ENCODE measurements around the gene SPOCK3. TPM values are rescaled to one million over a fixed set of nuclear protein-coding genes. Genes with fewer than 3 reads are reported as not detected.

Gene SPOCK3
- total and polyA plus RNA-seq, 2 donors from 2014 or later: 0.25 to 0.84 TPM

DNA sequence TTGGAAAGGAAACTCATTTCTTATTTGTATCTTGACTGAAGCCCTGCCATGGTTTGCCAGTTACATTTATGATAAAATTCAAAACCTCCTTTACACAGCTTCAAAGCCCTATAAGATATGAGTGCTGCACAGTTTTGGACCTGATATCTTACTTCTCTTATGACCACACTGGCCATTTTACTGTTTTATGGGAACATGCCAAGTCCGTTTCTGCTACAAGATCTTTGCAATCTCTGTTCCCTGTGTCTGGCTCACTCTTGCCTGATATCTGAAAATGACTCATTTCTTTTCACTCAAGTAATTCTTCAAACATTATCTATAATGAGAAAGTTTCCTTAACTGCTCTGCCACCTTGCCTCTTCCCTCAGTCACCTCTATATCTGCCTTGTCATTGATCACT lies 247.3 kb downstream of the SPOCK3 start:
- H3K27ac ChIP-seq (ENCODE audit: low read depth in 2 of 2, low read length in 2 of 2): no peak overlapping the region
- FAIRE-seq (no peak), DNase-seq (no peak)
- TF ChIP-seq, protein P1, sequence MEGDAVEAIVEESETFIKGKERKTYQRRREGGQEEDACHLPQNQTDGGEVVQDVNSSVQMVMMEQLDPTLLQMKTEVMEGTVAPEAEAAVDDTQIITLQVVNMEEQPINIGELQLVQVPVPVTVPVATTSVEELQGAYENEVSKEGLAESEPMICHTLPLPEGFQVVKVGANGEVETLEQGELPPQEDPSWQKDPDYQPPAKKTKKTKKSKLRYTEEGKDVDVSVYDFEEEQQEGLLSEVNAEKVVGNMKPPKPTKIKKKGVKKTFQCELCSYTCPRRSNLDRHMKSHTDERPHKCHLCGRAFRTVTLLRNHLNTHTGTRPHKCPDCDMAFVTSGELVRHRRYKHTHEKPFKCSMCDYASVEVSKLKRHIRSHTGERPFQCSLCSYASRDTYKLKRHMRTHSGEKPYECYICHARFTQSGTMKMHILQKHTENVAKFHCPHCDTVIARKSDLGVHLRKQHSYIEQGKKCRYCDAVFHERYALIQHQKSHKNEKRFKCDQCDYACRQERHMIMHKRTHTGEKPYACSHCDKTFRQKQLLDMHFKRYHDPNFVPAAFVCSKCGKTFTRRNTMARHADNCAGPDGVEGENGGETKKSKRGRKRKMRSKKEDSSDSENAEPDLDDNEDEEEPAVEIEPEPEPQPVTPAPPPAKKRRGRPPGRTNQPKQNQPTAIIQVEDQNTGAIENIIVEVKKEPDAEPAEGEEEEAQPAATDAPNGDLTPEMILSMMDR (IDR thresholded peaks at IDR 0.05; ENCODE audit: borderline replicate concordance, extremely low read depth, insufficient read depth): no peak
- no peak overlapping the region for H3K9ac ChIP-seq (ENCODE audit: low read length in 3 of 3)
- H3K36me3 ChIP-seq (ENCODE audit: control insufficient read depth in 2 of 3, insufficient read depth in 3 of 3, low read length in 3 of 3): no peaks in the 10 kb centered on the region
- no peak overlapping the region for H3K4me3 ChIP-seq (ENCODE audit: low read length in 3 of 3)
- intact Hi-C loops (cut with DNase I): no loop called here
- H3K27me3 ChIP-seq (ENCODE audit: control insufficient read depth, insufficient read depth, low read length): no peaks in the 10 kb centered on the region
- H3K9me3 ChIP-seq (ENCODE audit: control insufficient read depth in 2 of 3, insufficient read depth in 1 of 3, low read length in 3 of 3): no peaks in the 10 kb centered on the region
- no peaks in the 10 kb centered on the region for H3K4me1 ChIP-seq (ENCODE audit: control insufficient read depth in 2 of 3, insufficient read depth in 2 of 3, low read depth in 1 of 3, low read length in 3 of 3)

DNA sequence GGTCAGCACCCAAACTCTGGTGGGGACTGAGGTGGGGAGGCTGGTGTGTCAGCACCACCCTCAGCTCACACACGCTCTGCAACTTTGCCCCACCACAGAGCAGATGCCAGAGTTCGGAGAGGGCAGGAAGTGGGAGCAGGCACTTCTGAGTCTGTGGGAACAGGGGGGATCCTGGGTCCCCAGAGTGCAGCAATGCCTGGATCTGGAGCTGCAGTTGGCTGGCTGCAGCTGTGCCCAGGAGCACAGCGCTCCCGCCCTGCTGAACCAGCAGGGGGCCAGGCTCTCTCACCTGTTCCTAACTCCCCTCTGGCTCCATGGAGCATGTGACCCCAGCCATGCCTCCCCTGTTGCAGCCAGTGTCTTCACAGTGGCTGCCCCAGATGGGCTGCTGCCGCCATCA lies 252.4 kb downstream of the SPOCK3 start:
- TF ChIP-seq, protein P1 (IDR thresholded peaks at IDR 0.05; ENCODE audit: borderline replicate concordance, extremely low read depth, insufficient read depth): no peak
- DNase-seq: peak in 1 of 5 donors; percentile 22

DNA sequence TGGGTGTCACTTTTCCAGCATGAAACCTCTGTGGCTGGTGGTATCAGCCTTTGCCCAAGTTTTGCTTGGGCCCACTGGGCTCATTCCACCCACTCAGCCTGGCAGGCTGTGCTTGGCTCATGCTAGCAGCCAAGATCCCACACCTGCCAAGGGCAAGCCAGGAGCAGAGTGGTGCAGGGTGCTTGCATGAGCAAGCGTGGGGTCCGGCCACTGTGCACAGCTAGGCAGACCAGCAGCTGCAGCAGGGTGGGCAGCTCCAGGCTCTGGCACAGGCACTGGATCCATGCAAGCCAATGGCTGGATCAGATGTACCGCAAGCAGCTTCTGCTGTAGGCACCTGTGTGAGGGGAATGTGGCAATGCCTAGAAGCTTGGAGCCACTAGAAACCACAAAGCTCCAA lies 253.9 kb downstream of the SPOCK3 start:
- Histone ChIP-seq H3K4me3 (ENCODE audit: low read length in 3 of 3) (no peak overlapping the region), H3K4me1 (ENCODE audit: control insufficient read depth in 2 of 3, insufficient read depth in 2 of 3, low read depth in 1 of 3, low read length in 3 of 3) (no peaks in the 10 kb centered on the region), H3K27me3 (ENCODE audit: control insufficient read depth, insufficient read depth, low read length) (no peaks in the 10 kb centered on the region), H3K27ac (ENCODE audit: low read depth in 2 of 2, low read length in 2 of 2) (no peak overlapping the region), H3K9me3 (ENCODE audit: control insufficient read depth in 2 of 3, insufficient read depth in 1 of 3, low read length in 3 of 3) (no peaks in the 10 kb centered on the region), H3K36me3 (ENCODE audit: control insufficient read depth in 2 of 3, insufficient read depth in 3 of 3, low read length in 3 of 3) (no peaks in the 10 kb centered on the region), H3K9ac (ENCODE audit: low read length in 3 of 3) (no peak overlapping the region)
- TF ChIP-seq, protein P1 (IDR thresholded peaks at IDR 0.05; ENCODE audit: borderline replicate concordance, extremely low read depth, insufficient read depth): no peak
- no peak for FAIRE-seq
- peak in 1 of 5 donors; percentile 45 for DNase-seq
- intact Hi-C loops (cut with DNase I): no loop called here

More for the DNA sequence above, 252.4 kb downstream of the SPOCK3 start:
- H3K9ac ChIP-seq (ENCODE audit: low read length in 3 of 3): no peak overlapping the region
- no peaks in the 10 kb centered on the region for H3K9me3 ChIP-seq (ENCODE audit: control insufficient read depth in 2 of 3, insufficient read depth in 1 of 3, low read length in 3 of 3)
- FAIRE-seq: no peak
- no peaks in the 10 kb centered on the region for H3K4me1 ChIP-seq (ENCODE audit: control insufficient read depth in 2 of 3, insufficient read depth in 2 of 3, low read depth in 1 of 3, low read length in 3 of 3)
- no peak overlapping the region for H3K27ac ChIP-seq (ENCODE audit: low read depth in 2 of 2, low read length in 2 of 2)
- no peaks in the 10 kb centered on the region for H3K36me3 ChIP-seq (ENCODE audit: control insufficient read depth in 2 of 3, insufficient read depth in 3 of 3, low read length in 3 of 3)
- intact Hi-C loops (cut with DNase I): no loop called here
- H3K4me3 ChIP-seq (ENCODE audit: low read length in 3 of 3): no peak overlapping the region
- no peaks in the 10 kb centered on the region for H3K27me3 ChIP-seq (ENCODE audit: control insufficient read depth, insufficient read depth, low read length)

DNA sequence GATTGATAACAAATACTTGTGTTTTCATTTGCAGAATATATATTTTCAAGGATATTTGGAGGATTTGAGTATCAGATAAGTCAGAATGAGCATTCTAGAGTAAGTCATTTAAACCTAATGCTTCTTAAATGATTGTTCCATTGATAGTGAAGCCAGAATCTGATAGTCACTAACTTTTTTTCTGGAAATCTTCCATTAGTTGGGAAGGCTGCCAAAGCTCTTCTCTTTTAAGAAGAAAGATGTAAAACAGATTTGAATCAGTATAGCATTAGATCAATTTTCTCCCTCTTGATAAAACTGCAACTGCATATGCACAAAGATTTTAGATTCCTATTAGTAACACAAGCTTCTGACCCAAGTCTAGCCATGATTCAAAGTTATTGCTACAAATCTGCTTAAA lies 256.7 kb downstream of the SPOCK3 start:
- Histone ChIP-seq H3K9me3 (ENCODE audit: control insufficient read depth in 2 of 3, insufficient read depth in 1 of 3, low read length in 3 of 3) (no peaks in the 10 kb centered on the region), H3K9ac (ENCODE audit: low read length in 3 of 3) (no peak overlapping the region), H3K27me3 (ENCODE audit: control insufficient read depth, insufficient read depth, low read length) (no peaks in the 10 kb centered on the region), H3K36me3 (ENCODE audit: control insufficient read depth in 2 of 3, insufficient read depth in 3 of 3, low read length in 3 of 3) (no peaks in the 10 kb centered on the region), H3K4me3 (ENCODE audit: low read length in 3 of 3) (no peak overlapping the region), H3K4me1 (ENCODE audit: control insufficient read depth in 2 of 3, insufficient read depth in 2 of 3, low read depth in 1 of 3, low read length in 3 of 3) (no peaks in the 10 kb centered on the region), H3K27ac (ENCODE audit: low read depth in 2 of 2, low read length in 2 of 2) (no peak overlapping the region)
- FAIRE-seq (no peak), DNase-seq (no peak)
- TF ChIP-seq, protein P1 (IDR thresholded peaks at IDR 0.05; ENCODE audit: borderline replicate concordance, extremely low read depth, insufficient read depth): no peak
- intact Hi-C loops (cut with DNase I): no loop called here

Data from kidney (tissue), 14 donors.